Activated T-cell treated with anti-CD3 and anti-CD28 coated beads for 1 hour (primary cell): ENCODE measurements around the gene KLF16.
"Not testable (repeated sequence)": the region's sequence is repeated elsewhere in the genome, so short reads cannot be mapped to it uniquely, and the experiment has no call there.

Experiments used
- DNase-seq: peaks from one replicate; pipeline ENCODE4 v3.0.0-alpha.2; 2020; ENCODE audit warnings: low read depth

The KLF16 gene

DNA sequence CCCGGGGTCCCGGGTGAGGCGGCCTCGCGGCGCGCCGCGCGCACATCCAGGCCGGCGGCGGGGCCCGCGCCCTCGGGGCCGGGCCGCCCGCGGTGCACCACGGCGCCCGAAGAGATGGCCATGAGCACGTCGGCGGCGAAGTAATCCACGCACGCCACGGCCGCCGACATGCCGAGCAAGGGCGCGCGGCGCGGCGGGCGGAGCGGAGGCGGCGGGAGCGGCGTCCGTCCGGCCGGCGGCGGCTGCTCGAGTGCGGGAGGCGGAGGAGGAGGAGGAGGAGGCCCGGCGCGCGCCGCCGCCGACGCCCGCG lies at the start of gene KLF16:
KLF16 (minus strand) TSS at position 252 of the 310 bp plus-strand sequence; CDS start at position 170, 82 bp downstream.
- no peak for DNase-seq

DNA sequence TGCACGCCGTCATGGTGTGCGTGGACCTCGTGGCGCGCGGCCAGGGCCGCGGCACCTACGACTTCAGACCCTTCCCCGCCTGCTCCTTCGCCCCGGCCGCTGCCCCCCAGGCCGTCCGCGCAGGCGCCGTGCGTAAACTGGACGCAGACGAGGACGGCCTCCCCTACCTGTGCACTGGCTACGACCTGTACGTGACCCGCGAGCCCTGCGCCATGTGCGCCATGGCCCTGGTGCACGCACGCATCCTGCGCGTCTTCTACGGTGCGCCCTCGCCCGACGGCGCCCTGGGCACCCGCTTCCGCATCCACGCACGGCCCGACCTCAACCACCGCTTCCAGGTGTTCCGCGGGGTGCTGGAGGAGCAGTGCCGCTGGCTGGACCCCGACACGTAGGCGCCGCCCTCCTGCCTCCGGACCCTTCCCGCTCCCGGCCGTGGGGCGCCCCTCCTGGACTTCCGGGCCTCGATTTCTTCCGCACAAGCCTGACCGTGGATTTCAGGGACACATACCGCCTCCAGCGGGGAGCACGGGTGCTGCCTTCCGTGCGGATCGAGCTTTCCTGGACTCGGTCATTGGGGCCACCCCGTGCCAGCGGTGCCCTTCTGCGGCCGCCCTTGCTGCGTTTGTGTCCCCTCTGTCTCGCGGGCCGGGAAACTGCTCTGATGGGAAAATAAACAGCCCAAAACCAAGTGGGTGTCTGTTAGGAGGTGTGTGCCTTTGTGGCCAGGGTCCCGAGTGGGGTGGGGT lies 49.6 kb upstream of the KLF16 start:
- DNase-seq = no peak

- no peak for DNase-seq
These were observed 48.6 kb upstream of the KLF16 start for GRCh38 chr19:1911995-1912394.

GRCh38 chr19:1911098-1911497 lies 47.7 kb upstream of the KLF16 start:
- no peak for DNase-seq

GRCh38 chr19:1910177-1910576 lies 46.8 kb upstream of the KLF16 start:
- no peak for DNase-seq

DNA sequence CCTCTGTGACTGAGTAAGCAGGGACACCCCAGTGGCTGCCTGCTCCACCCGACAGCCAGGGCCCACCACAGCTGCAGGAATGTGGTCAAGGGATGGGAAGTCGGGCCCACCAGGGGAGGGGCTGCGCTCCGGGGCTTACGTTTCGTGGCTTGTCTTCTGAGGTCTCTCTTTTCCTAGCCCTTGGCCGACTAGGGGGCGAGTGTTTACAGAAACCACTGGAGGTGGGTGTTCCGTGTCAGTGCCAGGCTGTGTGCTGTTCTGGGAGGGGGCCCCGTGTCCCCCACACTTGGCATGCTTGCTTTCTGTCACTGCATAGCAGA lies 46.3 kb upstream of the KLF16 start:
- no peak for DNase-seq

GRCh38 chr19:1908364-1908678 lies 44.9 kb upstream of the KLF16 start:
- DNase-seq = no peak

- DNase-seq = no peak
These were observed 44.4 kb upstream of the KLF16 start for GRCh38 chr19:1907563-1908363.

GRCh38 chr19:1906985-1907562 lies 43.7 kb upstream of the KLF16 start:
- no peak for DNase-seq

DNA sequence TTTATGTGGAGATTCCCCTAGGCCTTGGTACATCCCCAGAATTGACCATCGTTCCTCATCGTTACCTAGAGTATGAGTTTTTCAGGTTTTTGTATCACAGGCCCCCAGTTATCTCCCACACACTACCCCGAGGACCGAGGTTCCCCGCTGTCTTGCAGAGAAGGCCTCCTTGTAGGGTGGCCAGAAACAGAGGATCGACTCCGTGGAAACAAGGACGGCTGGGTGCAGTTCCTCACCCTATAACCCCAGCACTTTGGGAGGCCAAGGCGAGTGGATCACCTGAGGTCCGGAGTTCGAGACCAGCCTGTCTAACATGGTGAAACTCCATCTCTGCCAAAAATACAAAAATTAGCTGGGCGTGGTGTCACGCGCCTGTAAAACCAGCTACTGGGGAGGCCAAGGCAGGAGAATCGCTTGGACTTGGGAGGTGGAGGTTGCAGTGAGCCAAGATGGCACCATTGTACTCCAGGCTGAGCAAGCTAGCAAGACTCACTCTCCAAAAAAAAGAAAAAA lies 42.5 kb upstream of the KLF16 start:
- DNase-seq = no peak

DNA sequence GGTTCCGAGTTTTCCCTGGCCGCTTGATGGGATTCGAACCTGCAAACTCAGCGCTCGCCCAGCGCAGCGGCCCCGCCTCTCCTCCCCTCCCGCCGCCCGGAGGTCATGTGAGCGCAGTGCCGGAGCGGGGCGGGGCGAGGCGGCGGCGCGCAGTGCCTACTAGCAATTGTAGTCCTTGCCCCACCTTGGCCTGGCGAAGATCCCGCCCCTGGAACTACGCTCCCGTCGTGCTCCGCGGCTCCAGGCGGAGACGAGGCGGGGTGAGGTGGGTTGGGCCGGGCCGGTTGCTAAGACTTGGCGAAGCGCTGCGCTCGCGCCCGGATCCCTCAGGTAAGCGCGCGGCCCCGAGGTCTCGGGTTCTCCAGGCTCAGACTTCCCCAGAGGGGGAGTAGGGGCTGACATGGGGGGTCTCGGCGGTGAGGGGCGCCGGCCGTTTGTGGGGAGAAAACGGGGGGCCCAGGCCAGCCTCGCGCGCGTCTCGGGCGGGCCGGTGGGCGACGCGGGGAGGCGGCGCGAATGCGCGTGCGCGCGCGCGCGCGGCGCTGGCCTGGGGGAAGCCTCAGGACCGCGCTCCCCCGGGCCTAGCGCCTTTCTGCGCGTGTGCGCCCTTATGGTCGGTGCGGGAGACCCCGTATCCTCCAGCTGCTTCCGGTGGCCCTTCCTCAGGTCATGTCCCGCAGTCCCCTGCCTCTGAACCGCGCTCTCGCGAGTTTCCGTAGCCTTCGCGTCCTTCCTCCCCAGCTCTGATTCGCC lies 41.9 kb upstream of the KLF16 start, which contains the start of the genes ADAT3 and SCAMP4:
ADAT3 (plus strand) TSS at position 290 of the 753 bp plus-strand sequence. CDS start 6,649 bp downstream, outside the sequence.
SCAMP4 (plus strand) TSS at position 290 of the 753 bp plus-strand sequence. CDS start 9,621 bp downstream, outside the sequence.
- peak; percentile 95 for DNase-seq

DNA sequence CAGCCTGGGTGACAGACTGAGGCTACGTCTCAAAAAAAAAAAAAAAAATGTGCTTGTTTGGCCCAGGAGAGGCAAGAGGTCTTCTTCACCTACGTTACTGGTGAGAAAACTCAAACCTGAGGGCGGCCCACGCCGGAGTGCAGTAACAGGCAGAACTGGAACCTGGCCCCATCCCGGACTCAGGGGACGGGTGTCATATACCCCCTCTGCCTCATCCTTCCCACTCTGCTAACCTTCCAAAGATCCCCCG lies 41.4 kb upstream of the KLF16 start:
- no peak for DNase-seq

DNA sequence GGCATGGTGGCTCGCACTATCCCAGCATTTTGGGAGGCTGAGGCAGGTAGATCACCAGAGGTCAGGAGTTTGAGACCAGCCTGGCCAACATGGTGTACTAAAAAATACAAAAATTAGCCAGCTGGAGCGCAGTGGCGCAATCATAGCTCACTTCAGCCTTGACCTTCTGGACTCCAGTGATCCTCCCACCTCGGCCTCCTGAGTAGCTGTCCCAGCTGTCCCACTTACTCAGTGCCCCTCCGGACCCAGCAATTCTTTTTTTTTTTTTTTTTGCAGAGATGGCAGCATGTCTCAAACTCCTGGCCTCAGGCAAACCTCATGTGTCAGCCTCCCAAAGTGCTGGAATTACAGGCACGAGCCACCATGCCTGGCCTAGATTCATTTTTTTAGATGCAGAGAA lies 39.5 kb upstream of the KLF16 start:
- DNase-seq = no peak

- no peak for DNase-seq
These were observed 38.6 kb upstream of the KLF16 start for GRCh38 chr19:1901940-1902404.

DNA sequence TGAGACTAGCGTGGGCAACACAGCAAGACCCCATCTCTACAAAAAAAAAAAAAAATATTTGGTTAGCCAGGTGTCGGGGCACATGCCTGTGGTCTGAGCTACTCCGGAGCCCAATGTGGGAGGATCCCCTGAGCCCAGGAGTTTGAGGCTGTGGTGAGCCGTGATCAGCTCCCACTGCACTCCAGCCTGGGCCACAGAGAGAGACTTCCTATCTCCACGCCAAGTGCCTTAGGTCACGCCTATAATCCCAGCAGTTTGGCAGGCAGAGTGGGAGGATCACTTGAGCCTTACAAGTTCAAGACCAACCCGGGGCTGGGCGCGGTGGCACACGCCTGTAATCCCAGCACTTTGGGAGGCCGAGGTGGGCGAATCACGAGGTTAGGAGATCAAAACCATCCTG lies 33.1 kb upstream of the KLF16 start:
- no peak for DNase-seq

GRCh38 chr19:1893791-1894190 lies 30.4 kb upstream of the KLF16 start:
- DNase-seq = no peak

DNA sequence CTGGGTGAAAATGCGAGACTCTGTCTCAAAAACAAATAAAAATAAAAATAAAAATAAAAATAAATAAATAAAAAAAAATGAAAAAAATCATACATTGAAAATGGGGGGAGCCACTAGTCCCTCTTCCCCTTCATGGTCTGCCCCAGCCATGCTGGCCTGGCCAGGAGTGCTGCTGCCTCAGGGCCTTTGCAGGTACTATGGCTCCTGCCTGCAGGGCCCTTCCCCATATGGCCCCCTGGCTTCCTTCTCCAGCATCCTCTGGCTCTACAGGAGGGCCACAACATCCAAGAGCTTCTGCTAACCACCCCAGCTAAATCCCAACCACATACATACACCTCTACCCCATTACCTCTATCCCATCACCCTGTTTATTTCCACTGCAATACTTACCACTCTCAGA lies 26.5 kb upstream of the KLF16 start:
- no peak for DNase-seq

DNA sequence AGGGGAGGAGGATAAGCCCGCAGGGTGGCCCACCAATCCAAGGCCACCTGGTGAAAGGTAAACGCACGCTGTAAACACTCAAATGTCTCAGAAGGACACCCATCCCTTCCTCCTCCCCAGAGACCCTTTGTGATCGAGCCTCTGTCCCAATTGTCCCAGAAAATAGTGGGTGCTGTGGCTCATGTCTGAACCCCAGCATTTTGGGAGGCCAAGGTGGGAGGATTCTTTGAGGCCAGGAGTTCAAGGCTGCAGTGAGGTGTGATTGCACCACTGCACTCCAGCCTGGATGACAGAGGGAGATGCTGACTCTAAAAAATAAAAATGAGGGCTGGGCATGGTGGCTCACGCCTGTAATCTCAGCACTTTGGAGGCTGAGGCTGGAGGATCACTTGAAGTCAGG lies 25.0 kb upstream of the KLF16 start:
- no peak for DNase-seq

- DNase-seq = not testable (repeated sequence)
These were observed 23.0 kb upstream of the KLF16 start for GRCh38 chr19:1886360-1886759.

DNA sequence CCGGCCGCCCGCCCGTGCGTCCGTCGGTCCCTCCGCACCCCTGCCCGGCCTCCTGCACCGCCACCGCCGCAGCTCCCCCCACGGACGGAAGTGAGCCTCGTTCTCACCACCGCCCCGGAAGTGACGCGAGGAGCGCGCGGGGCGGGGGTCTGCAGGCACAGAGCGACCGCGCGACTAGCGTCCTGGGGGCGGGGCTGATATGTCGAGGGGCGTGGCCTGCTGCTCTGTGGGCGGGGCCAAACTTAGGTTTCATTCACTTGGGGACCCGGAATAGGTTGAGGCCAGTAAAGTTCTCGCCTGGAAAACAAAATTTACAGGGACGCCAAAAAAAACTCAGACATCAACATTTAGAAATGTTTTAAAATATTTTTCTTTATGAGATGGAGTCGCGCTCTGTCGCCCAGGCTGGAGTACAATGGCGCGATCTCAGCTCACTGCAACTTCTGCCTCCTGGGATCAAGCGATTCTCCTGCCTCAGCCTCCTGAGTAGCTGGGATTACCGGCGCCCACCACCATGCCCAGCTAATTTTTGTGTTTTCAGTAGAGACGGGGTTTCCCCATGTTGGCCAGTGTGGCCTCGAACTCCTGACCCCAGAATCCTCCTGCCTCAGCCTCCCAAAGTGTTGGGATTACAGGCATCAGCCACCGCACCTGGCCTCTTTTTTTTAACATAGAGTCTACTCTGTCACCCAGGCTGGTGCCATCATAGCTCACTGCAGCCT lies 22.2 kb upstream of the KLF16 start, which contains the start of gene ABHD17A:
ABHD17A (minus strand) TSS at position 99 of the 722 bp plus-strand sequence. CDS start 3,930 bp downstream, outside the sequence.
- DNase-seq = peak; percentile 95

- DNase-seq = no peak
These were observed 21.4 kb upstream of the KLF16 start for GRCh38 chr19:1884719-1885334.
